NCI-H526 treated with DMSO at 0.1 percent for 48 hours (cell line): ENCODE results near the gene PODN.

ENCODE experiments used
- DNase-seq: peaks from one replicate; lab custom pipeline; 2025; lab: John Stamatoyannopoulos, UW

Gene PODN

GRCh38 chr1:53115403-53116306 lies 53.6 kb downstream of the PODN start:
- DNase-seq: no peak

GRCh38 chr1:53116307-53116810 lies 54.3 kb downstream of the PODN start:
- DNase-seq: no peak

DNA sequence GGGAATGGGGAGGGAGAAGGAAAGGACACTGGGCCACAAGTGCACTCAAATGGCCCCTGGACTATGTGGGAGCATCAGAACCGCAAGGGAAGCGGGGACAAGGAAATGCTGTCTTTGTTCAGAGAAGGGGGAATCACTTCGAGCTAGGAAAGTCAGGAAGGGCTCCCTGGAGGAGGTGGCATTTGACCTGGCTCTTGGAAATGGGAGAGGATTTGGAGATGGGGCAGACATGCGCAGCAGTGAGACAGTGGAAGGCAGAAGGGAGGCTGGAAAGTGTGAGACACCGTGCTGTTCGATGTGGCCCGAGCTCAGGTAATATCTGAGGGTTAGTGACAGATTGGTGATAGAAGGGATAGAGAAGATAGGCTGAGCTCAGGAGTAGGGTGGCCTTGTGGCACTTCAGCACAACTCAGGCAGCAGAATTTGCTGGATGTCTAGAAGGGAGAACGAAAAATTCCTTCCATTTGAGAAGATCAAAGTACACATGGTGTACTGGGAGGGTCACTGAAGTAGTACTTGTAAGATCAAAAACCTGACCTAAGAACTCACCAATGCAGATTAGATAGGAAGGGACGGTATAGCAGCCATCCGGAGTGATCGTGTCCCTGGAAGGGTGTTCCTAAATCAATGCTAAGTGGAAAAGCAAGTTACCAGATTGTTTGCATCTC lies 55.1 kb downstream of the PODN start:
- no peak for DNase-seq

- DNase-seq: no peak
These were observed 55.8 kb downstream of the PODN start for GRCh38 chr1:53117836-53118235.

DNA sequence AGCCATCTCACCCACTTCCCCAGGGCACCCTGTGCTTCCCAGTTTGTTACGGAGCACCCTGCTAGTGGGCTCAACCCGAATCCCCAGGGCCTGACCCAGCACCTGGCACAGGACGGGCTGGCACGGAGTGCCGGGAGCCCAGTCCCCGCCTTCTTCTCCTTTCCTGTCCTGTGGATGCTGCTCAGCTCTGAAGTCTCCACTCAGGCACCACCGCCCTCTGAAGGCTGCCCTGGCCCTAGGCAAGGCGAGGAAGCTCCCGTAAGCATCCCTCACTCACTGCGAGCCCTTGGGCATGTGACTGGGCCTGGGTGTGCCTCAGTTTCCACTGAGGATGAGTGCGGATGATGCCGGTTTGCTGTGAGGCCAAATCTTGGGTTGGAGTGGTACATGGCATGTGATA lies 58.6 kb downstream of the PODN start:
- DNase-seq: no peak

- DNase-seq: no peak
These were observed 59.5 kb downstream of the PODN start for GRCh38 chr1:53121319-53122172.

DNA sequence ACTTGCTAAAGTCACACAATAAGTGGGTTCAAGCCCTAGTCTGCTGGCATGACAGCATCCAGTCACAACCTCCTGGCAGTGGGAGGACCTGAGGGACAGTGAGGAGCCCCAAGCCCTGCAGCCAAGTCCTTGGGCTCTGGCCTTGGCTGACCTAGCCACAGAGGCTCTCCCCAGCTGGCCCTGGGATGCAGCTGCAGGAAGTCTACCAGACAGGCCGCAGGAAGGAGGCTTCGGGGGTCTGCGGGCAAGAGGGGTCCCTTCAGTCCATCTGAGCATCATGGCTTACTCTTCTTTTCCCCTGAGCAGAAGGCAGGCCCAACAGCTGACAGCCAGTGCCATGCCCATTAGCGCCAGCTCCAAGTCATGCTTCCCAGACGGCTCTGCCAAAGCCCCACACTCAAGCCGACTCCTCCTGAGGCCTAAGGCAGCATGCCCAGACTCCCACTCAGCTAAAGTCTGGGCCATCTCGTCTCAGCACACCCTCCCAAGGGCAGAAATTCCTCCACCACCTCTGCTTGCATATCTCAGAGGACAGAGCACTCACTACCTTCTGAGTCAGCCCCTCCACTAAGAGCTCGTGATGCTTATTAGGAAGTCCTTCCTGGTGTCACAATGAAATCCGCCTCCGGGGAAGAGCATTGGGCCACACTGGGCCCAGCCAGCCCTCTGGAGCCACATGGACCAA lies 60.3 kb downstream of the PODN start:
- no peak for DNase-seq

DNA sequence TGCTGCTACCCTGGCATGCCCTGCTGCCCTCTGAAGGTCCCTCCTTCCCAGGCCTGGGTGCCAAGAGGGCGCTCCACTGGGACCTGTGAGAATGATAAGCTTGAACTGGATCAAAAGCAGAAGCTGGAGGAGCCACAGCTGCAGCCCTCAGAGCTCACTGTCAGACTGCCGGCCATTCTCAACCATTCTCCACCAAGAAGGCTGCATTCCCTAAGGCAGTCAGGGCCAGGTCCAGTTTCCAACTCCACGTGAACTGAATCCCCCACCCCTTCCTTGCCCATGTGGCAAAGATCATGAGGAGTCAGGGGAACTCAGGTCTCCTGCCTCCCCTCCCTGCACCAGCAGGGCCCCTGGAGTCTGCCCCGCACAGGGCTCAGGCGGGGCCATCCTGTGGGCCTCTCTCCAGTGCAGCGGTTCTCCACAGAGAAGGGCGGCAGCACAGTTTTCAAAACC lies 61.0 kb downstream of the PODN start:
- no peak for DNase-seq

GRCh38 chr1:53123453-53124140 lies 61.6 kb downstream of the PODN start:
- no peak for DNase-seq

GRCh38 chr1:53125122-53125521 lies 63.1 kb downstream of the PODN start:
- no peak for DNase-seq

DNA sequence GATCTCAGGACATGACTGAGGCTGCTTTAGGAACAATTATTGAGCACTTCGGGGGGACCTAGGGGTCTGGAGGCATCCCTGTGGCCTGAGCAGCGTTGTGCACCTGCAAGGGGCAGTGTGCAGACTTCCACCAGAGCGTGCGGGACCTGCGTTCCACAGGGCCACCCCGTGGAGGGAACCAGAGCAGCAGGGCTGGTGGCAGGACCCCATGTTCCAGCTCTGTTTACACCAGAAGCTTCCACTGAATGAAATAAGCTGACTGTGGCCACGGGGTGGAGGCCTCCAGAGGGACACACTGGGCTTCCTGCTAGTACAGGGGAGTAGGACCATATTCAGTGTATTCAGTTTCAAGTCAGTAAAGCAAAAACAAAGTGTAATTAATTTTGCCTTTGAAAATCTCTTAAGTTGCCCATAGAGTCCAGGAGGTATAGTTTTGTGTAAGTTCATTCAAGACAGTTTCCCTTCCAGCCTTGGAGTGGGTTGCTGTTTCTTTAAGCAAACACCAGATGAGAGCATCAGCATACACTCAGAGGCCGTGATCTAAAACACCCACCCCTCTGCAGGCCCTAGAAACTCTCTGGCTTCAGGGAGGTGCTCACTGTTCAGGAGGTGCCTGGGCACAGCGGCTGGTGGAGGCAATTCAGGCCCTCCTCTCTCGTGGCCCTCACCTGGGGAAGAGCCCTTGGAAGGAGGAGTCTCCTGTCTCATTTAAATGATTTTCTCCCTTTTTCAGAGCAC lies 63.8 kb downstream of the PODN start:
- no peak for DNase-seq

DNA sequence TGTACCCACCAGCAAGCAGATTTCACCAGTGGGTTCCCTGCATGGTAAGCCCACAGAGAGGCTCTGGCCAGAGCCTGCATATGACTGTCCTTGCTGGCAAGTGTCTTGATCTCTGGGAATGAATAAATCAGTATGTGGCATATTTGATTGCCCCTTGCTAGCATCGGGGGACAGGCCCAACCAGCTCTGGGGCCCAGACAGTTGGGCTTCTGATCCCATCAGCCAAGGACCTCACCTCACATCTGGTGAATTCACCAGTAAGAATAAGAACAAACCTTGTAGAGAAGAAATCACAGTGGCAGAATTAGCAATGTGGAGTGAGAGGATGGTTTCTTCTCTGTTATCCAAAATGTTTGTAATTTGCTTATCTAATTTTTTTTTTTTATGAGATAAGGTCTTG lies 64.5 kb downstream of the PODN start:
- no peak for DNase-seq

GRCh38 chr1:53127546-53127945 lies 65.5 kb downstream of the PODN start:
- DNase-seq: no peak

DNA sequence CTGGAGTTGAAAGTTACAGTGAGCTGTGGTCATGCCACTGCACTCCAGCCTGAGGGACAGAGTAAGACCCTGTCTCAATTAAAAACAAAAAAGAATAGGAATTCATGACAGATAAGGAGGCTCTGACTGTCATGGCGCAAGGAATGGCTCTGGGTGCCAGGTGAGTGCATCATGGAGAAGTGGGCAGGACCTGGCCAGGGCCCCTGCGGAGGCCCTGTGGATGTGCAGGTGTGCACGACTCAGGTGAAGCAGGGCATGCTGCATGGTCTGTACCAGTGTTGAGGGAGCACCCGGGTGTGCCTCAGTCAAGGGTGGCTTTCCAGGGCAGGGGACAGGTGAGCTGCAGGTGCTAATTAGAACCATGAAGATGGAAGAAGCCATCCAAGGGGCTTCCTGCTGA lies 66.4 kb downstream of the PODN start:
- DNase-seq: no peak

GRCh38 chr1:53129891-53130597 lies 68.0 kb downstream of the PODN start:
- DNase-seq: no peak

- DNase-seq: no peak
These were observed 68.5 kb downstream of the PODN start for GRCh38 chr1:53130598-53130877.

GRCh38 chr1:53130878-53131589 lies 69.0 kb downstream of the PODN start:
- DNase-seq: no peak

- DNase-seq: no peak
These were observed 69.6 kb downstream of the PODN start for GRCh38 chr1:53131590-53131938.

DNA sequence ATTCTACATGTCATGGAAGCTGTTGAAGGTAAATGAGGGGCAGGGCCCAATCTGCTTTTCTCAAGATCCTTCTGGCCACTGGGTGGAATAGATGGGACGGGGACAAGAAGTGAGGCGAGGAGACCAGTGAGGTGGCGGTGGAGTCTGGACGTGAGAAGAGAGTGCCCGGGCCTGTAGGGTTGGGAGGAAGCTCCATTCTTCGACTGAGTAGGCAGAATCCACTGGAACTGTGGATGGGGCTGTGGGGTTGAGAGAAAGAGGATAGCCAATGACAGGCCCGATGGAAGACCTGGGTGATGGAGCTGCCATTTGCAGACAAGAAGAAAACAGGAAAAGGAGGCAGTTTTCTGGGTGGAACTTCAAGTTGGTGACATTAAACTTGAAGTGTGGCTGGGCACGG lies 70.2 kb downstream of the PODN start:
- DNase-seq: no peak
